ENCODE data around the gene USF2. TPM values are rescaled to one million over a fixed set of nuclear protein-coding genes. Genes with fewer than 3 reads are reported as not detected.

The USF2 gene
- total and polyA plus RNA-seq, 2 experiments from 2014 or later, result 30.2 to 55.6 TPM

GRCh38 chr19:35296644-35297514 lies 28.1 kb downstream of the USF2 start:
- Histone ChIP-seq H3K4me3 (no peak overlapping the region), H3K36me3 (replicated peaks; ENCODE audit: insufficient read depth, low read depth) (no peaks in the 10 kb centered on the region), H3K9me2 (replicated peaks; ENCODE audit: insufficient read depth) (no peaks in the 10 kb centered on the region), H3K27me3 (peaks cover 2% of the 10 kb centered on the region), H3K79me2 (no peaks in the 10 kb centered on the region), H3K9me3 (ENCODE audit: low read depth) (no peaks in the 10 kb centered on the region), H3K27ac (no peak overlapping the region), H4K20me1 (ENCODE audit: insufficient read depth, poor library complexity, severe bottlenecking) (no peaks in the 10 kb centered on the region), H3K4me1 (ENCODE audit: insufficient read depth) (no peaks in the 10 kb centered on the region), H3K4me2 (no peak overlapping the region), H2AFZ (no peak overlapping the region)
- 93% methylated on average over 7 of the region's 7 CpGs for WGBS (ENCODE audit: low lambda C conversion rate, missing lambda C conversion rate)
- DNase-seq (ENCODE audit: low spot score), result no peak
- TF ChIP-seq, protein P1, sequence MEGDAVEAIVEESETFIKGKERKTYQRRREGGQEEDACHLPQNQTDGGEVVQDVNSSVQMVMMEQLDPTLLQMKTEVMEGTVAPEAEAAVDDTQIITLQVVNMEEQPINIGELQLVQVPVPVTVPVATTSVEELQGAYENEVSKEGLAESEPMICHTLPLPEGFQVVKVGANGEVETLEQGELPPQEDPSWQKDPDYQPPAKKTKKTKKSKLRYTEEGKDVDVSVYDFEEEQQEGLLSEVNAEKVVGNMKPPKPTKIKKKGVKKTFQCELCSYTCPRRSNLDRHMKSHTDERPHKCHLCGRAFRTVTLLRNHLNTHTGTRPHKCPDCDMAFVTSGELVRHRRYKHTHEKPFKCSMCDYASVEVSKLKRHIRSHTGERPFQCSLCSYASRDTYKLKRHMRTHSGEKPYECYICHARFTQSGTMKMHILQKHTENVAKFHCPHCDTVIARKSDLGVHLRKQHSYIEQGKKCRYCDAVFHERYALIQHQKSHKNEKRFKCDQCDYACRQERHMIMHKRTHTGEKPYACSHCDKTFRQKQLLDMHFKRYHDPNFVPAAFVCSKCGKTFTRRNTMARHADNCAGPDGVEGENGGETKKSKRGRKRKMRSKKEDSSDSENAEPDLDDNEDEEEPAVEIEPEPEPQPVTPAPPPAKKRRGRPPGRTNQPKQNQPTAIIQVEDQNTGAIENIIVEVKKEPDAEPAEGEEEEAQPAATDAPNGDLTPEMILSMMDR (IDR thresholded peaks at IDR 0.05; ENCODE audit: poor library complexity), result no peak
- no peak for TF ChIP-seq EZH2phosphoT487 (IDR thresholded peaks at IDR 0.05; ENCODE audit: low read depth, severe bottlenecking, unreplicated experiment)
- TF ChIP-seq EZH2 (IDR thresholded peaks at IDR 0.05; ENCODE audit: borderline replicate concordance), result no peak

DNA sequence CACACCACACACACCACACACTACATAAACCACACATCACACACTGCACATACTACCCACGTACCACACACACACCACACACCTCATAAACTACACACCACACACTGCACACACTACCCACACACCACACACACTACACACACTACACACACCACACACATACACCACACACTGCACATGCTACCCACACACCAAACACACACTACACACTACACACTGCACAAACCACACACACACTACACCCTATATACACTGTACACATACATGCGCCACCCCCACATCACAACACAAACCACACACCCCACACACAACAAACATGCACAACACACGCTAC lies 28.7 kb downstream of the USF2 start:
- H4K20me1 ChIP-seq (ENCODE audit: insufficient read depth, poor library complexity, severe bottlenecking), result no peaks in the 10 kb centered on the region
- DNase-seq (ENCODE audit: low spot score), result no peak
- H3K4me2 ChIP-seq, result no peak overlapping the region
- no peaks in the 10 kb centered on the region for H3K79me2 ChIP-seq
- H3K9me3 ChIP-seq (ENCODE audit: low read depth), result no peaks in the 10 kb centered on the region
- no peak overlapping the region for H3K4me3 ChIP-seq
- H3K27ac ChIP-seq, result no peak overlapping the region
- TF ChIP-seq, protein P1 (IDR thresholded peaks at IDR 0.05; ENCODE audit: poor library complexity), result no peak
- TF ChIP-seq EZH2phosphoT487 (IDR thresholded peaks at IDR 0.05; ENCODE audit: low read depth, severe bottlenecking, unreplicated experiment) (no peak), EZH2 (IDR thresholded peaks at IDR 0.05; ENCODE audit: borderline replicate concordance) (no peak)
- no peaks in the 10 kb centered on the region for H3K36me3 ChIP-seq (replicated peaks; ENCODE audit: insufficient read depth, low read depth)
- no peaks in the 10 kb centered on the region for H3K4me1 ChIP-seq (ENCODE audit: insufficient read depth)
- no peak overlapping the region for H2AFZ ChIP-seq
- H3K9me2 ChIP-seq (replicated peaks; ENCODE audit: insufficient read depth), result no peaks in the 10 kb centered on the region
- peaks cover 2% of the 10 kb centered on the region for H3K27me3 ChIP-seq
- 98% methylated on average over 3 of the region's 3 CpGs for WGBS (ENCODE audit: low lambda C conversion rate, missing lambda C conversion rate)

- Histone ChIP-seq H4K20me1 (ENCODE audit: insufficient read depth, poor library complexity, severe bottlenecking) (no peaks in the 10 kb centered on the region), H3K9me2 (replicated peaks; ENCODE audit: insufficient read depth) (no peaks in the 10 kb centered on the region), H3K4me1 (ENCODE audit: insufficient read depth) (no peaks in the 10 kb centered on the region), H3K79me2 (no peaks in the 10 kb centered on the region), H3K4me3 (no peak overlapping the region), H3K4me2 (no peak overlapping the region), H2AFZ (no peak overlapping the region), H3K9me3 (ENCODE audit: low read depth) (no peaks in the 10 kb centered on the region), H3K27ac (no peak overlapping the region), H3K27me3 (peaks cover 2% of the 10 kb centered on the region), H3K36me3 (replicated peaks; ENCODE audit: insufficient read depth, low read depth) (no peaks in the 10 kb centered on the region)
- TF ChIP-seq EZH2phosphoT487 (IDR thresholded peaks at IDR 0.05; ENCODE audit: low read depth, severe bottlenecking, unreplicated experiment), result no peak
- TF ChIP-seq, protein P1 (IDR thresholded peaks at IDR 0.05; ENCODE audit: poor library complexity), result no peak
- 95% methylated on average over 2 of the region's 2 CpGs for WGBS (ENCODE audit: low lambda C conversion rate, missing lambda C conversion rate)
- DNase-seq (ENCODE audit: low spot score), result no peak
Measured at GRCh38 chr19:35297922-35298321, 29.2 kb downstream of the USF2 start.

All from hepatocyte (in vitro differentiated cells).